T-helper 2 cell (primary cell): ENCODE data around the gene AKR1B1.

Experiments
- DNase-seq, 5 experiments: peaks; one replicate each; pipeline versions ENCODE4 v3.0.0 to v3.0.0-alpha.2; 2012 to 2022

The AKR1B1 gene

DNA sequence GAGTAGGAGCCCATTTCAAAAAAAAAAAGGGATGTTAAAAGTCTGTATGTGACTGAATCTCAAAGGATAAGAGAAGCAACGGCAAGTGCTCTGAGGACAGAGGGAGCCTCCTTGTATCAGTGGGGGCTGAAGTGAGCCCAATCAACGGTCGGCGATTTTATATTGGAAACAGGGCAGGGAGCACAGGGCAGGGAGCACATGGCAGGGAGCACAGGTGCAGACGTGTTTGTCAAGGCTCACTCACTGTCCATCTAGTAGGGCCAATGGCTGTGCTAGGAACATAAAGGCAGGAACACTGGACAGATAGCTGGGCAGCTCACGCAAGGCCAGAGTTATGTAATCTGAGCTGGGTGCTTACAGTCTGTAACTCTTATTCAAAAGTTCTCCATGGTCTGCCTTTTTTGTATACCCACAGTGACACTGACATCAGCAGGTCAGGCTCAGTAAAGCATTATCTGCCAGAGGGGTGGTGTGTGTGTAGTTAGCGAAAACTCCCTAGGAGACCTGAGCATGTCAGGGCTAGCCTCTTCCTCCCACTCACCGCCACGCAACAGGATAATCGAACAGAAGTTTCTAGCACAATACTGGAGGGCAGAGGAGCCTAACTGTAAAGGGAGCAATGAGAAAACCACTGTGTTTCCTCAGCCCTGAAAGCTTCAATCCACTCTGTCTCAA lies 15.4 kb downstream of the AKR1B1 start:
- no peak for DNase-seq

DNA sequence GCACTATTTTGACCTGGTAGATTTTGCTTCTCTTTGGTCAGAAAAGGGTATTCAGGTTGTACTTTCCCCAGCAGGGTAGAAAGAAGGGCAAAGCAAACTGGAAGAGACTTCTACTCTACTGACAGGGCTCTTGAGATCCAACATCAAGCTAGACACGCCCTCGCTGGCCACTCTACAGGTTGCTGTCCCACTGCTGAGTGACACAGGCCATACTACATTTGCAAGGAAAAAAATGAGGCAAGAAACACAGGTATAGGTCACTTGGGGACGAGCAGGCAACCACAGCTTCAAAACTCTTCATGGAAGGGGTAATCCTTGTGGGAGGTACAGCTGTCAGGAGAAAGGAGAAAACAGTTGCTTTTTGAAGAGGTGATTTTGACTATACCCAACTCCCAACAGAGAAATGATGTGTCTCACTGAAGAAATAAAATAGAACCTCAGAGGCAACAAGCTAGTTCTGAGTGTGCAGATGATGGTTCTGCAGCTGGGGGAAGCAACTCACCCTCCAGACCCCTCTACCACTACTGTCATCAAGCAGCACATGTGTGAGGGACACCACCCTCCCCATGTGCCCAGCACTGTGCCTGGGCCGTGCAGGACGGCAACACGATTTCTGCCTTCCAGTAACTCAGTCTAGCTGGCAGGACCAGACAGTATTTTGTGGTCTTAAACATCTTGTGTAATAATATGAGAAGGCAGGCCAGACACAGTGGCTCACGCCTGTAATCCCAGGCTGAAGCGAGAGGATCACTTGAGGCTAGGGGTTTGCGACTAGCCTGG lies 16.3 kb downstream of the AKR1B1 start:
- no peak for DNase-seq

DNA sequence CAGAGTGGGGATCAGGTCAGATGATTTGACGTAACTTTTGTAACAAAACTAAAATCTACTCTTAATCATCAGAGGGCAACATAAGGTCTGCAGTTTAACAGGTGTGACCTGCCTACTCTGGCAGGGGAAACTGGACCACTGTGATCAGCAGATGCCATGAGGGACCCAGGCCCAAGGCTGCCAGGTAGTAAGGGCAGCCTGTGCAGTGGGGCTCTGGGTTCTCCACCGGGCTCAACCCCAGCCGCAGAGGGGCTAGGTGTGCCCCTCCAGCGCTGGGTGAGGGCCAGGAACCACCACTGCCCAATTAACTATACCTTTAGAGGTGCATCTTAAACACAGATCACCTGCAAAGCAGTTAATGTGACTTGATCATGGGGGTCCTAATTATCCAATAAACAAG lies 17.6 kb downstream of the AKR1B1 start:
- DNase-seq: no peak

DNA sequence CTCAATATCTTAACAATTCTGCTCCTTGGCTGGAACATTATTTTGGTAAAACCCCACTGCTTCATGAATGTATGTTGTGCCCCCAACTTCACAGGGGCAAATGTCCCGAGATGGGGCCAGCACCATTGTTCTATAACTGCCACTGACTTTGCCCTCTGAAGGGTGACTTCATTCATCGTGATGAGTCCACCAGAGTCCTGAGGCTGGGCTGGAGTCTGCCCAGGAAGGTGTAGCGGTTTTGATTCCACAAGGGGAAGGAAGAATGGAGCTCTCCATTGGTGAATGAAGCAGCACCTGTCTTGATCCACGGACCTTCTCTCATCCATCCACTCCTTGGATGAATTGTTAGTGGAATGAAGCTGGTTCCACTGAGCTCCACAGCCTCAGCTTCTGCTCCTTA lies 18.4 kb downstream of the AKR1B1 start:
- no peak for DNase-seq

DNA sequence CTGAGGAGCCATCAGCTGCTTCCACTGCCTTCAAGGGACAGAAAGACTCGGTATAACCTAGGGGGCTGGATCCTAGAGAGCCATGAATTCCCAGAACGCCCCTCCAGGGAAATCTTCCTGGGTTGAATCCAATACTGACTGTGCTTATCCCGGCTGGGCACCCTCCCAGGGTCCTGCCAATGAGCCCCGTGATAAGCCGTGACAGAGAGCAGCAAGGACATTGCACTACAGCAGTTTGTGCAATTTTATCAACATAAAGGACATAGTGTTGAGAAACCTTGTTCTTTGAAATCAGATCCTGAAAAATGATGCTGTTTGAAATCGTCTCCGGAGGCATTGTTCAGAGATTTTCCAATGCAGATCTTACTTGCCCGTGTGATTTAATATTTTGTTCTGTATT lies 18.8 kb downstream of the AKR1B1 start:
- no peak for DNase-seq

DNA sequence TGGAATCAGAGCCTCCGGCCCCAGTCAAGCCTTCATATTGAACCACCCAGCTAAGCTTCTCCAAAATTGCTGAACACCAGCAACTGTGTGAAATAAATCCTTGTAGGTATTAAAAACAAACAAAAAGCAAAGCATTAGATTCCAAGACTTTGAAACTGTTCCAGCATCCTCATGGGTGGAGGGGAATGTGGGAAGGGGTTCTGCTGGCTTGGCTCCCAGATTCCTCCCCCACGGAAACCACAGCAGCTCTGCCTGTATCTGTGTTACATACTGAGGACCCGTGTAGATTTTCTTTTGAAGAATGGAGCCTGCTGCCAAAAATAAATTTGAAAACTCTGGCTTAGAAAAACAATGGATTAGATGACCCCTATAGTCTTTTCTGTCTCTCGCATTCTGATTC lies 20.0 kb downstream of the AKR1B1 start:
- DNase-seq: no peak

DNA sequence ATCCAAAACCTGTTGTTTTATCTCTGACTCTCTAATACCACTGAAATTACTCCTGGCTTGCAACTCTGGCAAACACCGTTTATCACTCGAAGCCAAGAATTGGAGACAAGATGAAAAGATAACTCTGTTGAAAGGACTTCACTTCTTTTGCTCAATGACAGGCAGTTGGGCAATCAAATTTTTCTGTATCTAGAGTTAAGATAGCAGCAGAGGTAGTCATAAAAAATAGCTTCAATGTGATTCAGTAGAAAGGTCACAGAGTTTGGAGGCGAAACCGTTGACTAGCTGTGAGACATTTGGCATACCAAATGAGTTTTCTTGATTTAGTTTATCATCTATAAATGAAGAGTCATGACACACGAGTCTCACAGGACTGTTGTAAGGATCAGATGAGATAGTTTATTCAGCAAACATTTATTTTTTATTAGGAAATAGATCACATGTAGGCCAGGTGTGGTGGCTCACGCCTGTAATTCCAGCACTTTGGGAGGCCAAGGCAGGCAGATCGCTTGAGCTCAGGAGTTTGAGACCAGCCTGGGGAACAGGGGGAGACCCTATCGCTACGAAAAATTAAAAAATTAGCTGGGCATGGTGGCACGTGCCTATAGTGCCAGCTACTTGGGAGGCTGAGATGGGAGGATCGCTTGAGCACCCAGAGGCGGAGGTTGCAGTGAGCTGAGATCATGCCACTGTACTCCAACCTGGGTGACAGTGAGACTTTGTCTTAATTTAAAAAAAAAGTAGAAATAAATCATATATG lies 23.6 kb downstream of the AKR1B1 start:
- no peak for DNase-seq

GRCh38 chr7:134434701-134435100 lies 24.2 kb downstream of the AKR1B1 start:
- no peak for DNase-seq

DNA sequence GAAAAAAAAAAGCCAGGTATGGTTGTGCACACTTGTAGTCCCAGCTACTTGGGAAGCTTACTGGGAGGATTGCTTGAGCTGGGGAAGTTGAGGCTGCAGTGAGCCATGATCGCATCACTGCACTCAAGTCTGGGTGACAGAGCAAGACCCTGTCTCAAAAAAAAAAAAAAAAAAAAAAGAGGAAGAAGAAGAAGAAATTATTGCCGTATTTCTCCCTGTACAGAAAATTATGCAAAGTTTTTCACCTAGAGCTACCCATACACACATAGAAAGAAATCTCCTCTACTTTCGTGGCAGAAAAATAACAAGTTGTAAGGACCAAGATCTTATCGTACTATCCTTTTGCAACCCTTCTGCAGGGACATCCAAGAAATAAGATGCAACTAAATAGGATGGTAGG lies 25.5 kb downstream of the AKR1B1 start:
- no peak for DNase-seq

DNA sequence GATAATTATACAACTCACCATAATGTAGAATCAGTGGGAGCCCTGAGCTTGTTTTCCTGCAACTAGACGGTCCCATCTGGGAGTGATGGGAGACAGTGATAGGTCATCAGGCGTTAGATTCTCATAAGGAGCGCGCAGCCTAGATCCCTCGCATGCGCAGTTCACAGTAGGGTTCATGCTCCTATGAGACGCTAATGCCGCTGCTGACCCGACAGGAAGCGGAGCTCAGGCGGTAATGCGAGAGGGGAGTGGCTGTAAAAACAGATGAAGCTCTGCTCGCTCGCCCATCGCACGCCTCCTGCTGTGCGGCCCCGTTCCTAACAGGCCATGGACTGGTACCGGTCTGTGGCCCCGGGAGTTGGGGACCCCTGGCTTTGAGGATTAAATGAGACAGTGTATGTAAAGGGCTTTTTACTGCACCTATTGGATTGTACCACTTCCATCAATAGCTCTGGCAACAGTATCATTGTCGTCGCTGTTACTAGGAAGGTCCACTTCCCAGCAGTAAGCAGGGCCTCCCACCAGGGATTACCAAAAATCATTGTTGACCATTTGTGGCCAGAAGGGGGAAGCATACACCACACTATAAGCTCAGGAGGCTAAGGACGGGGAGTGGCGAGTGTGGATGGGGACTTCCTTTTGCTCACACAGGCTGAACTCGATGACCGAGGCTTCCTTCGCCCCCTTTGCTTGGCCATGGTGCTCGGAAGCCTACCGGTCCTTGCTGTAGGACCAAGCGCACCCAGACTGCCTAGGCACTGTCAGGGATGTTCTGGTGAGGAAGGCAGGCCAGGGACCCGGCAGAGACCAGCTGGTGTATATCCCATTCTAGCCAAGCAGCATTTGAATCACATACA lies 26.4 kb downstream of the AKR1B1 start:
- peak; percentile 22 to 89 (median 53) for DNase-seq

GRCh38 chr7:134431815-134432214 lies 27.1 kb downstream of the AKR1B1 start:
- DNase-seq: no peak

GRCh38 chr7:134429481-134429880 lies 29.4 kb downstream of the AKR1B1 start:
- no peak for DNase-seq

GRCh38 chr7:134428942-134429341 lies 30.0 kb downstream of the AKR1B1 start:
- DNase-seq: no peak

DNA sequence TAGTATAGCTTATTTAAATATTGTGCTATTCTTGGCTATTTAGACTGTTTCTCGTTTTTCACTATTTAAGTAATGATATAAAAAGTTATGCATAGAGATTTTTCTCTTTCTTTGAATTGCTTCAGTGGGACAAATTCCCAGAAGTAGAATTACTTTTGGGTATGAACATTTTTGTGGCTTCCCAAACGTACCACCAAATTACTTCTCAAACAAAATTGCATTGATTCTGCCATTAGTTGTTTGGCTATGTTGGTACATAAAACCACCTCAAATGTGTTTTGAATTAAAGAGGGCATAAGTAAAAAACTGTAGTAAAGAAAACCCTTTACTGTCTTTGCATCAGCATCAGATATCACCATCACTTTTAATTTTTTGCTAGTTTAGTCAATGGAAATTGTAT lies 31.0 kb downstream of the AKR1B1 start:
- DNase-seq: no peak

DNA sequence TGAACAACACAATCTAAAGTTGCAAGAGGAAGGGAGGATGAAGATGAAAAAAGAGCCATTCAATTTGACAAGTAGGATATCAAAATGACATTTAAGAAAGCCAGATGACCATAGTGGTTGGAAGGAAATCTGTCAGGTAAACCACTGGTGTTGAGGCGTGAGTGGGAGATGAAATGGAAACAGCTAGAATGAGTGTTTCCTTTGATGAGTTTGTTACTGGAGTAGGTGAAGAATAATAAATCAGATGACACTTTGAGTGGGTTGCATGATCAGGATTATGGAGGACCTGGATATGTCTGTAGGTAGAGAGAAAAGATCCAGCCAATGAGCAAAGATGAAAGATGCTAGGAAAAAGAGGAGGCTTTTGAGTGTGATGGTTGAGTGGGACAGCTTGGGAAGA lies 33.1 kb downstream of the AKR1B1 start:
- no peak for DNase-seq

- DNase-seq: no peak
These were observed 36.3 kb downstream of the AKR1B1 start for GRCh38 chr7:134422638-134423037.

DNA sequence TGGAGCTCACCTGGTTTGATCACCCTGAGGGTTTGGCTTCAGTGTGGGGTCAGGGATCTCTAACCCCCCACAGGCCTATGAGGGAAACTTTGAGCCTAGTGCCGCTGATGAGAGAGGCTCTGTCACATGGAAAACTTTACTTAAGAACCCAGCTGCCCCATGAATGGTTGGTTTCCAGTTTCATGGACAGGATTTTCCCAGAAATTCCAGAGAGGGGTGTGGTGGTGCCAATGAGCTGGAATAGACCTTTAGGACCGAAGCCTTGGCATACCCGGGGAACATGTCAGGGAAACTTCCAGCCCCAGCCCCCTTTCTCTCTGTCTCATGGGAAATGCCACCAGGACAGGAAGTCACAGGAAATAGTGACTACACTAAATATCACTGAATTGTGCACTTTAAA lies 36.9 kb downstream of the AKR1B1 start:
- no peak for DNase-seq

GRCh38 chr7:134420424-134421125 lies 38.3 kb downstream of the AKR1B1 start:
- no peak for DNase-seq

- no peak for DNase-seq
These were observed 39.0 kb downstream of the AKR1B1 start for GRCh38 chr7:134419875-134420274.

DNA sequence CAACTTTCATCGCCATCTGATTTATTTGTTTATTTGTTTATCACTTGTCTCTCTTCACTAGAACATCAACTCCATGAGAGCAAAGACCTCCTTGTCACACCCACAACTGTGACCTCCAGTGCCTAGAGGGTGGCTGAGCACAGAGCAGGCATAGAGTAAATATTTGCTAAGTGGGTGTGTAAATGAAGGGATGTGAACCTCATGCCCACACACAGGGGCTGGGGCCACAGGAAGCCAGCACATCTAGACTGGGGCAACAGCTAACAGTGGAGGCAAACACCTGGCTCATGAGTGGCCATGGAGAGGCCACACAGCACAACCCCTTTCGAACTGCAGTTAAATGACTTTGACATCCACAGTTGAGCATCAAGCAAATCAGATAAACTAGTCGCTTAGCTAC lies 39.8 kb downstream of the AKR1B1 start:
- DNase-seq: no peak

GRCh38 chr7:134415700-134416099 lies 43.2 kb downstream of the AKR1B1 start:
- no peak for DNase-seq

DNA sequence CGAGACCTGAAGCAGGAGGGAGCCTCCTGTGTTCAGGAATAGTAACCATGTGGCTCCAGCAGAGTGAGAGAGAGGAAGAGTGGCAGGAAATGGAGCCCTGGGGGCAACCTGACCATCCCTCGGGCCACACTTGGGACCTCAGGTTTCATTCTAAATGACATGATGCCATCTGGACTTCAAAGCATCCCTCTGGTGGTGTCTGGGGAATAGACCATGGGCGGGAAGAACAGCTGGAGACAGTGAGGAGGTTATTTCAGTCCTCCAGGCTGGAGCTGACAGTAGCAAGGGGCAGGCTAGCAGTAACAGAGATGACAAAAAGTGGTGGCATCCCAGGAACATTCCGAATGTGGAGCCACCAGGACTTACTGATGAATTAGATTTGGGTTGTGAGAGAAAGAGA lies 44.8 kb downstream of the AKR1B1 start:
- no peak for DNase-seq
